Liver (tissue), 9 donors: Measurements from ENCODE around the gene RAX2. TPM values are rescaled to one million over a fixed set of nuclear protein-coding genes. Genes with fewer than 3 reads are reported as not detected.

ENCODE experiments used
- DNase-seq: peaks from one replicate; pipeline ENCODE4 v3.0.0-alpha.2; 2017; ENCODE audit warnings: low spot score
- H3K27ac ChIP-seq, 2 donors: one replicate each; pipeline ENCODE4 v1.7.0; 2013; ENCODE audit warnings: inconsistent platforms in 2 of 2, low read length in 2 of 2, control low read depth in 1 of 2, low read depth in 1 of 2, mild to moderate bottlenecking in 1 of 2
- H3K27me3 ChIP-seq, 4 donors: one replicate each; pipeline versions ENCODE4 v1.6.1 to v1.7.0; 2013; ENCODE audit warnings: low read length in 3 of 4, inconsistent platforms in 1 of 4, mild to moderate bottlenecking in 1 of 4, moderate library complexity in 1 of 4; ENCODE audit not compliant: control insufficient read depth in 4 of 4, insufficient read depth in 4 of 4
- H3K36me3 ChIP-seq, 4 donors: one replicate each; pipeline versions ENCODE4 v1.6.1 to v1.7.0; 2013; ENCODE audit warnings: low read length in 3 of 4, mild to moderate bottlenecking in 3 of 4, low read depth in 1 of 4, moderate library complexity in 1 of 4; ENCODE audit not compliant: control insufficient read depth in 4 of 4, insufficient read depth in 3 of 4
- H3K4me1 ChIP-seq, 4 donors: one replicate each; pipeline versions ENCODE4 v1.6.1 to v1.7.0; 2013; ENCODE audit warnings: low read length in 3 of 4, mild to moderate bottlenecking in 3 of 4, moderate library complexity in 1 of 4; ENCODE audit not compliant: control insufficient read depth in 4 of 4, insufficient read depth in 4 of 4
- H3K4me3 ChIP-seq, 3 donors: one replicate each; pipeline versions ENCODE4 v1.6.1 to v1.7.0; 2013; ENCODE audit warnings: low read length in 3 of 3, control low read depth in 1 of 3, low read depth in 1 of 3, mild to moderate bottlenecking in 1 of 3
- H3K9ac ChIP-seq, 2 donors: one replicate each; pipeline ENCODE4 v1.7.0; 2013; ENCODE audit warnings: low read length in 2 of 2, mild to moderate bottlenecking in 2 of 2, moderate library complexity in 2 of 2, control low read depth in 1 of 2, low read depth in 1 of 2
- H3K9me3 ChIP-seq, 4 donors: one replicate each; pipeline versions ENCODE4 v1.6.1 to v1.7.0; 2013; ENCODE audit warnings: low read length in 3 of 4; ENCODE audit not compliant: control insufficient read depth in 4 of 4
- CTCF ChIP-seq: fragments of 150-350 bp; IDR thresholded peaks from 2 replicates; pipeline ENCODE4 v1.5.1; 2017; ENCODE audit warnings: improper control_type of control experiment, low read depth, low read length; ENCODE audit not compliant: missing input control
- EGR1 ChIP-seq, 2 donors: IDR thresholded peaks; 2 replicates each; pipeline ENCODE4 v1.6.1; 2016 to 2018; ENCODE audit warnings: antibody characterized with exemption in 2 of 2, low read depth in 2 of 2
- FOXA1 ChIP-seq: IDR thresholded peaks from 2 replicates; pipeline ENCODE4 v1.6.1; 2016; ENCODE audit warnings: antibody characterized with exemption
- GABPA ChIP-seq, 2 donors: IDR thresholded peaks in 1 of 2; conservative IDR thresholded peaks in 1 of 2; 2 replicates each; pipeline ENCODE4 v1.6.1; 2016; ENCODE audit warnings: antibody characterized with exemption in 2 of 2, mild to moderate bottlenecking in 1 of 2, moderate library complexity in 1 of 2
- HNF4A ChIP-seq, 2 donors: conservative IDR thresholded peaks; 2 replicates each; pipeline ENCODE4 v1.6.1; 2016; ENCODE audit warnings: antibody characterized with exemption in 2 of 2, mild to moderate bottlenecking in 2 of 2
- JUND ChIP-seq, 2 donors: IDR thresholded peaks; 2 replicates each; pipeline ENCODE4 v1.6.1; 2016; ENCODE audit warnings: antibody characterized with exemption in 2 of 2
- NR2F2 ChIP-seq: IDR thresholded peaks from 2 replicates; pipeline ENCODE4 v1.6.1; 2016; ENCODE audit warnings: antibody characterized with exemption
- RAD21 ChIP-seq, 2 donors: IDR thresholded peaks; 2 replicates each; pipeline ENCODE4 v1.6.1; 2016; ENCODE audit warnings: antibody characterized with exemption in 2 of 2, mild to moderate bottlenecking in 2 of 2
- REST ChIP-seq: IDR thresholded peaks from 2 replicates; pipeline ENCODE4 v1.6.1; 2016; ENCODE audit warnings: antibody characterized with exemption, mild to moderate bottlenecking
- RXRA ChIP-seq, 2 donors: IDR thresholded peaks; 2 replicates each; pipeline ENCODE4 v1.6.1; 2017 to 2018; ENCODE audit warnings: antibody characterized with exemption in 2 of 2, mild to moderate bottlenecking in 1 of 2
- SP1 ChIP-seq: IDR thresholded peaks from 2 replicates; pipeline ENCODE4 v1.6.1; 2018; ENCODE audit warnings: antibody characterized with exemption, mild to moderate bottlenecking
- TAF1 ChIP-seq: conservative IDR thresholded peaks from 2 replicates; pipeline ENCODE4 v1.6.1; 2016; ENCODE audit warnings: antibody characterized with exemption, mild to moderate bottlenecking
- WGBS: extraction: QIAGEN DNeasy Blood & Tissue Kit; methylation state at CpG from one replicate; pipeline ENCODE4 v1.1.7; 2013; 5-methylcytosine and 5-hydroxymethylcytosine counted together
- polyA plus RNA-seq, 2 donors: library from polyadenylated mRNA; stranded (reverse) in 1 of 2; unstranded in 1 of 2; fragments of 200-250 nt in 1 of 2; fragments of >200 nt in 1 of 2; fragmentation: Nextera tagmentation in 1 of 2; extraction: Ambion mirVana in 1 of 2; gene quantifications; one replicate each; pipeline versions ENCODE4 v1.2.1 to v1.2.3, GENCODE V29; 2013 to 2015
- total RNA-seq, 2 donors: library from RNA; depleted of rRNA; stranded (reverse); fragments of >200 nt; gene quantifications; one replicate each; pipeline ENCODE4 v1.2.3, GENCODE V29; 2014
- TF ChIP-seq, protein P1 (sequence below): IDR thresholded peaks from 2 replicates; pipeline ENCODE4 v1.6.1; 2016; ENCODE audit warnings: antibody characterized with exemption
- donor health status: healthy.
- donor health status: healthy.
- donor health status: healthy.
- donor health status: healthy.
- donor health status: healthy.

The RAX2 gene
- total and polyA plus RNA-seq, 4 donors: not detected

DNA sequence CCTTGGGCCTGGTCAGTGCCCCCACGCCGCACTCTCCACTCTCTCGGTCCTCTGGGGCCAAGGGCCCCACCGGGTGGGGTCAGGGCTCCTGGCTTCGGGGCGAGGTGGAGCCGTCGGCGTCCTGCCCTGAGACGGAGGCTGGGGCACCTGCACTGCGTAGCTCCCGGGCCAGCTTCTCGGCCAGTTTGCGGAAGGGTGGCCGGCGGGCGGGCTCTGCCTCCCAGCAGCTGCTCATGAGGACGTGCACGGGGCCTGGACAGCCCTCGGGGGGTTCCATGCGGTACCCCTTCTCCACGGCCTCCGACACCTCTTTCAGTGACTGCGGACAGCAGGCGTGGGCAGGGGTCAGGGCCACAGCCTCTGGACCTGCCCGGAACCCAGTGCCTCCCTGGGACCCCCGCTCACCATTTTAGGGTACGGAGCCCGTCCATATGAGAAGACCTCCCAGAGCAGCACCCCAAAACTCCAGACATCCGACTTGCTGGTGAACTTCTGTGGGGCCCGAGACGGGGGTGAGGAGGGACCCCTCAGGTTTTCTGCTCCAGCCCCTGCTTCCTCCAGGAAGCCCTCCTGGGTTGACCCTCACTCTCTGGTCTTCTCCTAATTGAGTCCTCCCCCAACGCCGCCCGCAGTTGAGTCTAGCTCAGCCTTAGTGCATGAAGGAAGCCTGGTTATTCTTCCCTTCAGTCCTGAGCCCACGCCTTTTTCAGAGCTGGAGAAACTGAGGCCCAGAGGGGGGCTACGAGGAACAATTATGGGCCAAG lies 6.3 kb upstream of the RAX2 start (continued):
- no peak for TF ChIP-seq REST

GRCh38 chr19:3776479-3777040 lies 4.5 kb upstream of the RAX2 start:
- WGBS: 94% methylated on average over 1 of the region's 1 CpG
- peaks cover 4 to 7% (median 5%) of the 10 kb centered on the region in 4 donors for H3K9me3 ChIP-seq
- no peaks in the 10 kb centered on the region for H3K36me3 ChIP-seq

DNA sequence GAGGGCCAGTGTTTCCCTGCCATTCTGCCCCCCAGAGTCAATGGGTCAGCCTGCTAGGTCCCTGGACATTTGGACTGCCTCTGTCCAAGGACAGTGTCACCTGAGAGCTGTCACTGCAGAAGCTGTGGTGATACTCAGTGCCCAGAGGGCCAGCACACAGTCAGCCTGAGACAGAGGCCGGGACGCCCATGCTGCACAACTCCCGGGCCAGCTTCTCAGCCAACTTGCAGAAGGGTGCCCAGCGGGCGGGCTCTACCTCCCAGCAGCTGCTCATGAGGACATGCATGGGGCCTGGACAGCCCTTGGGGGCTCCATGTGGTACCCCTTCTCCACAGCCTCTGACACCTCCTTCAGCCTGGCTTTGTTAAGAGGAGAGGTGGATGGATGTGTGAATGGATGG lies 3.8 kb upstream of the RAX2 start:
- WGBS: 93% methylated on average over 5 of the region's 5 CpGs
- TF ChIP-seq REST: no peak
- no peak for TF ChIP-seq EGR1 (IDR thresholded peaks at IDR 0.05; ENCODE audit: low read depth in 2 of 2)
- TF ChIP-seq CTCF: no peak
- no peak for TF ChIP-seq HNF4A (conservative IDR thresholded peaks at IDR 0.05)
- TF ChIP-seq SP1: no peak
- no peak for TF ChIP-seq RAD21 (IDR thresholded peaks at IDR 0.05)
- no peak for TF ChIP-seq TAF1
- TF ChIP-seq RXRA (IDR thresholded peaks at IDR 0.05): no peak
- TF ChIP-seq JUND (IDR thresholded peaks at IDR 0.05): no peak
- TF ChIP-seq FOXA1: no peak

More at GRCh38 chr19:3776479-3777040, 4.5 kb upstream of the RAX2 start:
- H3K27ac ChIP-seq: no peak overlapping the region
- H3K4me1 ChIP-seq: no peaks in the 10 kb centered on the region
- no peak for DNase-seq
- H3K27me3 ChIP-seq: no peaks in the 10 kb centered on the region
- no peak overlapping the region for H3K4me3 ChIP-seq
- TF ChIP-seq RXRA (IDR thresholded peaks at IDR 0.05) (no peak), HNF4A (conservative IDR thresholded peaks at IDR 0.05) (no peak), EGR1 (IDR thresholded peaks at IDR 0.05; ENCODE audit: low read depth in 2 of 2) (no peak), GABPA (IDR thresholded peaks at IDR 0.05 in 1 of 2, conservative IDR thresholded peaks at IDR 0.05 in 1 of 2) (no peak), CTCF (no peak), NR2F2 (no peak), RAD21 (IDR thresholded peaks at IDR 0.05) (no peak), FOXA1 (no peak)
- TF ChIP-seq, protein P1, sequence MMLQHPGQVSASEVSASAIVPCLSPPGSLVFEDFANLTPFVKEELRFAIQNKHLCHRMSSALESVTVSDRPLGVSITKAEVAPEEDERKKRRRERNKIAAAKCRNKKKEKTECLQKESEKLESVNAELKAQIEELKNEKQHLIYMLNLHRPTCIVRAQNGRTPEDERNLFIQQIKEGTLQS: no peak
- no peak overlapping the region for H3K9ac ChIP-seq

More for the DNA sequence above, 3.8 kb upstream of the RAX2 start:
- no peaks in the 10 kb centered on the region for H3K36me3 ChIP-seq
- H3K27me3 ChIP-seq: no peaks in the 10 kb centered on the region
- no peak overlapping the region for H3K27ac ChIP-seq
- H3K9me3 ChIP-seq: peaks cover 0 to 2% (median 0%) of the 10 kb centered on the region in 4 donors
- no peak overlapping the region for H3K4me3 ChIP-seq
- no peak overlapping the region for H3K9ac ChIP-seq
- no peak for DNase-seq
- H3K4me1 ChIP-seq: no peaks in the 10 kb centered on the region
